Left renal pelvis (tissue), 4 donors: ENCODE measurements around the gene STK38L. TPM values are rescaled to one million over a fixed set of nuclear protein-coding genes. Genes with fewer than 3 reads are reported as not detected.
A peak's percentile ranks its signal among the peaks of the same experiment; 100 is the strongest.
"Not testable (repeated sequence)": the region's sequence is repeated elsewhere in the genome, so short reads cannot be mapped to it uniquely, and the experiment has no call there.

ENCODE experiments used
- DNase-seq, 4 donors: peaks; one replicate each; pipeline ENCODE4 v3.0.0-alpha.2; 2013; ENCODE audit warnings: low read depth in 4 of 4, low spot score in 3 of 4
- polyA plus RNA-seq, 4 donors: library from polyadenylated mRNA; unstranded; fragments of 120-200 nt; gene quantifications; one replicate each; pipeline ENCODE4 v1.2.1, GENCODE V29; 2013; ENCODE audit not compliant: insufficient read length in 4 of 4

The STK38L gene
- polyA plus RNA-seq, 4 donors, result 30.7 to 59.7 (median 40.7) TPM

DNA sequence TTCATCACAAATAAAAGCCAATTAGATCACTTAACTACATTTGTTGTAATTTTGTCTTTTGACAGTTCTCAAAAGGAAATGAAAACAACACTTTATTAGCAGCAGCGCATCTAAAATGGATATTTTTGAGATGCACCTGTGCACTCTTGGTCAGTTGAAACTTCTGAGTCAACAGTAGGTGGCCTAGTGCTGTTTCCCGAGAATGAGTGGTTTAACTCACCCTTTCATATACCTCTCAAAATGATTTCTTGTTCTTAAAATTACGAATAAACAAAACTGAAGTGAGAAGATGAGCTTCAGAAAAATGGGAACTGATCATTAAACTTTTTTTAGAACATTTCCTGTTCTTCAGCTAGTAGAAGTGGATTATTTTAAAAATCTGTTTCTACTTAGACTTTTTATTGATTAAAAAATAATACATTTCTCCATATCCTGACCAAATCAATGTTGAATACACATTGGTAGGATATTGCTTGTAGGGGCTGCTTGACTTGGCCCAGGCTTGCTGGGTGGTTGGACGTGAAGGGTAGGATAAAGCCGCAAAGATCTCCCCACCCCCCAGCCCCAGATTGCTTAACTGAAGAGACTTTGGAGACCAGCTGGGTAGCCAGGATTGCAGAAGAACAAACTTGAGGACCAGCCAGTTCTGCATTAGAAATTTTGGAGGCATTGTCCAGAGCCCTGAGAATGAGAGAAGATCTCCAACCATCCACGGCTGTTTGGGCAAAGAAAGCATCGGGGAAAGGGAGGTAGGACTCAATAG lies 22.3 kb upstream of the STK38L start:
- DNase-seq, result no peak

DNA sequence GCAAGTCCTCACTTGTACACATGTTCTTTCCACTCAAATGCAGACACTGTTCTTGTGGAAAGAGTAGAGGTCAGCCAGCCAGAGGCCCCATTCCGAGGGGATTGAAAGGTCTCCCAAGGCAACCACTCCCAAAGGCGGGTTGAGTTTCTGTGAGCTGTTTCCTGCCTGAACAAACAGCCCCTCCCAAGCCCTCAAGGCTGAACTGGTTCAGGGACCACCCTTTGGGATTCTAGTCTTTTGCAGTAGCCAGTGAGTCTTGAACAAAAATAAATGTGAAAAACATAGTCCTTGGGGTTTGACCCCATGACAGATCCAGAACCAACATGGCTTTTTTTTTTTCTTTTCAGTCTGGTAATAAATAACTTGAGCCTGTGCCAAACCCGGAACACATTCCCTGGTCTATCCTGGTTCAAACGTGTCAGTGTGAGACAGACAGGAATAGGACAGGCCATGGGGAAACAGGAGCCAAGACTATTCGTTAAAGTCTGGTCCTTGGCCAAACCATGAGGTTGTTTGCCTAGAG lies 17.6 kb upstream of the STK38L start:
- no peak for DNase-seq

DNA sequence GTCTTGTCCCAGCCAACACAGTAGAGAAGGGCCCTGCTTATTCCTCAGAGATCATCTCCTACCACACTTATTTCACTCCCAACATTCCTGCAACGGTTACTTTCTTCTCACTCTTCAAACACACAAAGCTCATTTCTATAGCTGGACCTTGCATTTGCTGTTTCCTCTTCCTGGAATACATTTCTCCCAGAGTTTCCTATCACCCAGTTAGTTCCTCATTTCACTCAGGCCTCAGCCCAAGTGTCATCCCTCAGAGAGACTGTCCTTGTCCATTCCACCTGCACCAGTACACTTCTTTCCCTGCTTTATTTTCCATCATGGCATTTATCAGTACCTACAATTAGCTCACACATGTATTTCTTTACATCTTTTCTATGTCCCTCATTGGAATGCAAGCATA lies 14.7 kb upstream of the STK38L start:
- no peak for DNase-seq

DNA sequence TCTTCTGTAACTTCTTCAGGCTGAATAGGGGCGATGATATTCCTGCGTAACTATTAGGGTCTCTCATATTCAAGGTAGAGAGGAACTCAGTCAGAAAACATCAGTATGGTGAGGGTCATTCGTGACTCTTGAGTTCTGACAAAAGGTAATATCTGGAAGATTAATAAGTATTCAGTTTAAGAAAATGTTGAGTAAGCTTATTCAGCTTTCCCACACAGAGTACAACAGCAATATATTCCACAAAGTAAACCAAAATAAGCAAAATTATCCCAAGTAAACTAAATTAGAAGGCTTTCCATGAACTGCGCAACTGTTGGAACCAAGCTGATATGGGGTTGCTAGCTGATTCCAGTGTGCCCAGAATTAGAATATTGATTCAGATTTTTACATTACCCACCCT lies 12.7 kb upstream of the STK38L start:
- not testable (repeated sequence) for DNase-seq

DNA sequence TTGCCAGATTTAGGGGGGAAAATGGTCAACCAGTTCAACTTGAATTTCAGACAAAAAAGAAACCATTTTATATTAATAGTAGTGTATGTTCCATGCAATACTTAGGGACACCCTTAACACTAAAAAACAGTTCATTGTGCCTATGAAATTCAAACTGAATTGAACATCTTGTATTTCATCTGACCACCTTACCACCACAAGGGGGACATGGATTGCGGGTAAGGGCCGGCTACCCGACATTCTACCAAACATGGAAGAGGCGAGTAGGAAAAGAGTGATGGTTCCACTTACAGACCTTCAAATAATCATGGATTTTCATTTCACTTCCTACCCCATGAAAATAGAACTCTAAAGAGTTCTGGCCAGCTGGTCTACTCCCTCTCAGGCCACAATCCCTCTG lies 10.3 kb upstream of the STK38L start:
- DNase-seq, result no peak

DNA sequence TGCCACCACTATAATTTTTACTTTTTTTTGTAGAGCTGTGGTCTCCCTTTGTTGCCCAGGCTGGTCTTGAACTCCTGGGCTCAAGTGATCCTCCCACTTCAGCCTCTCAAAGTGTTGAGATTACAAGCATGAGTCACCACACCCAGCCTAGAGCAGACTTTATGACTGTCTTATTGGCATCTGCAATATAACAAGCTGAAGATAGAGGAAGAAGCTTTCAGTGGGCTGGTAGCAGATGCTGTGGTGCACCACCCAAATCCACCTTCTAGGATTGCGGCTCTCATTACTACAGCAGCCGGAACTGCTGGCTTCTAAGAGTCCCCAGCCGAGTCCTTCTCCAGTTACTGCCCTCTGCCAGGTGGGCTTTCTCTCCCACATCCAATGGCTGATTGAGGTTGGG lies 7.6 kb upstream of the STK38L start:
- DNase-seq, result no peak

DNA sequence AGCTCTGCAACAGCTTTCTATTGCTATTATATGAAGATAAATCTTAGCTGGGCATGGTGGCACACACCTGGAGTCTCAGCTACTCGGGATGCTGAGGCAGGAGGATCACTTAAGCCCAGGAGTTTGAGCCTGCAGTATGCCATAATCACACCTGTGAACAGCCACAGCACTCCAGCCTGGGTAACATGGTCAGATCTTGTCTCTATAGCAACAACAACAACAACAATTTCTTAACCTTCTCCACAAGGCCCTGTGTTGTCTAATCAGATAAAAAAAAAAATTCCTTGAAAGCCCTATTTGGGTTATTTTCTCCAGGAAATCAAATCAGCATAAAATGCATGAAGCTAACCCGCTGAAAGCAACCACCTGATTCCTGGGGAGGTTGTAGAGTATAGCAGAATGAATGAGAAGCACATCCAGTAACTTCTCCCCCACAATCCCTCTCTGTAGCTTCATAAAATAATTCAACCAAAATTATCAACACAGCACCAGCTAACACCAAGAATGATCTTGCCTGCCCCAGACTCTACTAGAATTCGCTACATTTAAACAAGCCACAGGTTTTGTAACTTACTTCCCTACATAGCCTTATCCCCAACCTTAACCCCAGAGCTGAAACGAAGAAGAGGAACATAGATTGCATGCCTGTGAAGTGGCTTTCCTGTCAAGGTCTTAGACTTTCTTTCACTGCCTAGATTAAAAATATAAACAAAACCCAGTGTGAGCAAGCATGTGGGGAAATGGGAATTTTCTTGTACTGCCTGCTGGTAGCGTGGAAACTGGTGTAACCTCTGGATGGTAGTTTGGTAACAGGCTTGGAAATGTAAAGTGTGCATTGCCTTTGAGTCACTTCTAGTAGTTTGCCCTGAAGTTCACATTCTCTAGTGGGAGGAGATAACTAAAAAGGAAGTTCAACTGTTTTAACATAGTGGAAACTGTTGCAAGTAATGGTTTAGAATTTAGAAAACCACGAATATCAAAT lies 6.0 kb upstream of the STK38L start:
- DNase-seq, result no peak

DNA sequence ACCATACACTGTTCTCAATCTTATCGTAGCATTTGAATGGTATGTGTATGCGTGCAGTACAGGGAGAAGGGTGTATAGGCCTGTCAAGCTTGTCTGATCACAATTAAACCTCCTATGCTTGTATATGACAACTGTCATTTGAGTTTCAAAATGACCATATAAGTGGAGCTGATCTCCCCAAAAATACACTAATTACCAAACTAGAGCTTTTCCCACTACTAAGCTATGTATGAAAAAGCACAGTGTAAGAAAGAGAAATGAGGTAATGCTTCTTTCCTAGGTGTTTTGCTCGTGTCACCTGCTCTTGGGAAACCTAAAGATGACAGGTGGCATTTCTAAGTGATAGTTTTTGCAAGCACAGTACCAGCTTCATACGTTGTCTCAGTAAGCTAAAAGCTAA lies 1.1 kb upstream of the STK38L start:
- DNase-seq, result no peak

DNA sequence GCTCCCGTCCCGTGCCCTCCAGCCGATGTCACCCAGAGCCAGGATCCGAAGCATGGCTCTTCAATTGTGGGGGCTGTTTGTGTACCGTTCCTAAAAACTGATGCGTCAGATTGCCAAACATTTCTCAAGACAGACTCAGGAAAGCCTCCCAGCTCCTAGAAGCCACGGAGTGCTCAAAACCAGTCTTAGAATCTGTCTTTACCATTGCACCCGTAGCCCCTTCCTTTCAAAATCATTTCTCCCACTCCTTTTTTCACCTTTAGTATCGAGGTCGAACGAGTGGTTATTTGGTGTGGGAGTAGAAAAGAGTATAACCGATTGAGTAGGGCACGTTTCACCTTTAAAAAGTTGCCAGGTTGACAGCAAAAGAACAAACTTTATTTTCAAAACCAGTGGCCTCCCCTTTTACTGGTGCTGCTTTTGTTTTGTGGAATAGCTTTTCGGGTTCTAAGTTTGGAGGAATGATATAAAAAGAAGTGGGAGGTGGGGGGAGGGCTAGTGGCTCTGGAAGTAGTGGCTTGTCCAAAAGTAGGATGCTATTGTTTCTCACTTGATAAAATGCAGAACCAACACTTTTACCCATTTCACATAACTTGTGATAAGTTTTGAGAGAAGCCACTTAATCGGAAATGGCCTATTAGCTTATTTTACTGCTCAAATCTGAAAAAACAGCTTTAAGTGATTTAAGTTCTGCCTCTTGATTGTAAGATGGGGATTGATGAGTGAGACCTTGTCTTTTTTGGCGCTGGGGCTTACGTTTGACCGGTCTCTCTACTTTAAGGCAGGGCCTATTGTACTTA lies 803 bp downstream of the STK38L start:
- peak in 3 of 4 donors; percentile 7 to 35 (median 18) for DNase-seq

DNA sequence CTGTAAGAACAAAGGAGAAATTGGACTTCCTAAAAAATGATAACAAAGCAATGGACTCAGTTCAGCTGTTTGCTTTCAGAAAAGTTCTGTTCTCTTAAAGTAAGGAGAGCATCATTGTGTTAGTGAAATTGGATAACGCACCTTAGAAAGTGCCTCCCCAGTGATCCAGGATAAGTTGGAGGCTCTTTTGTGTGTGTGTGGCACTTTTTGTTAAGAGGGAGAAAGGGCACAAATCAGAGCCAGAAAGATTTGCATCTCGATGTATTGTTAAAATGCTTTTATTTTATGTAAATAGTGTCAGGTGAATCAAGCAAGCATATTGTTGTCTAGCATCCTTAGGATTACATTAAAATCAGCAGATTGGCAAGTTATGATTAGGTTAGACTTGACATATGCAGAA lies 2.1 kb downstream of the STK38L start:
- DNase-seq, result no peak

DNA sequence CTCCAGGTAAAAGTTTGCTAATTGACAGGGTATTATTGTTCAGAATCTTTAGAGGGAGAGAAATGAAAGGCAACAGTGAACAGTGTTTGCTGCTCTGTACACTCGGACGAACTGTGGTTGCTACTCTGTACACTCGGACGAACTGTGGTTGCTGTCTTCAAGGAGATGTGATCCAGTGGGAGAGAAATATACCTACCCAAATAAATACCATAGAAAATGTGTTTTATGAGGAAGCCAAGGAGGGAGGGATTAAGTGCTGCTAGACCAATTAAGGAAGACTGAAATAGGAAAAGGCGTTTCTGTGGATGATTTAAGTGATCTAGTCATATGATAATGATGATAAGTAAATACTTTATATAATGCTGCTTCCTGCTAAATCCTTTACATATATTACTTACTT lies 2.7 kb downstream of the STK38L start:
- no peak for DNase-seq

DNA sequence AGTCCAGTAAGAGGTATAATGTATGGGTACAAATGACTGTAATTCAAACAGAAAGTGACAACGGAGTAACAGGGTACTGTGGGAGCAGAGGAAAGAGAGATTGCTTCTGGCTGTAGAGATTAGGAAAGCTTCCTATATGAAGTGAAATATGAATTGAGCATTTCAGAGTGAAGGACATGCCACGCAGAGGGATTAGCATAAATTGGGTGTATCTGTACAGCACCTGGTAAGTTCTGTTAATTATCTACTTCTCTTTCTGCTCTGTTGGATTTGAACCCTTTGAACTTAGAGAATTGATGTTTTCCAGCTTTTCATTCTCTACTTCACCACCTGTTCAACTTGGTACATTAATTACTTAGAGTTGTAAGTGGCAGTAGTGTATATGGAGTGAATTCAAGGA lies 8.8 kb downstream of the STK38L start:
- DNase-seq, result no peak

DNA sequence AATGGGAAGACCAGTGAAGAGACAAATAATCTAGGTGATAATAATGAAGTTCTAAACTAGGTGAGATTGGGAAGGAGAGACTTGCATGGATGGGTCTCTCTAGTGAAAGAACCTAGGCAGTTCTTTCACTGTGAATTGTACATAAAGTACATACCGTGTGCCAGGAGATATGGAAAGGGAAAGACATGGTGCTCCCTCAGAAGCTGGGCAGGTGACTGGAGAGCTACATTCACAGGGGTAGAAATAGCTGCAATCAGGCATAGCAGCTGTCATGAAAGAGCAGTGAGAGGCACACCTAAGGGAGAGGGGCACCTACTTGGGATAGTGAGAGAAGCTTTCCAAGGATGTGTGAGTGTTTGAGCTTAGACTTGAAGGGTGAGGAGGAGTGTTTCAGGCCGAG lies 9.3 kb downstream of the STK38L start:
- DNase-seq, result no peak

DNA sequence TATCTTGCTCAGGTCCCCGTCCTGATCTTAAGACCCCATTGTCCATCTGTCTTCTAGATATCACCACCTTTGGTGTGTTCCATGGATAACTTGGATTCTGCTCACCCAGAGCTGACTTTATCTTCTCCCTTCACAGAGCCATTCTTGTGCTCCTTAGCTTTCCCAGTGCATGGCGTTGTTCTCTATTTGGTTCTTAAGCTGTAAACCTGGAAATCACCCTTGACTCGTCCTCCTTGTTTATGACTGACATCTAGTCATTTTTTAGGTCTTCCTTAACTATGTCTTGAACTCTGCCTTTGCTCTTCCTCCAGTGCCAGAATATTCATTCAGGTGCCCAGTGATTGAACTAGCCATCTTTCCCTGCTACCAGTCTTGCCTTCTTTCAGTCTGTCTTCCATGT lies 11.7 kb downstream of the STK38L start:
- DNase-seq, result no peak

DNA sequence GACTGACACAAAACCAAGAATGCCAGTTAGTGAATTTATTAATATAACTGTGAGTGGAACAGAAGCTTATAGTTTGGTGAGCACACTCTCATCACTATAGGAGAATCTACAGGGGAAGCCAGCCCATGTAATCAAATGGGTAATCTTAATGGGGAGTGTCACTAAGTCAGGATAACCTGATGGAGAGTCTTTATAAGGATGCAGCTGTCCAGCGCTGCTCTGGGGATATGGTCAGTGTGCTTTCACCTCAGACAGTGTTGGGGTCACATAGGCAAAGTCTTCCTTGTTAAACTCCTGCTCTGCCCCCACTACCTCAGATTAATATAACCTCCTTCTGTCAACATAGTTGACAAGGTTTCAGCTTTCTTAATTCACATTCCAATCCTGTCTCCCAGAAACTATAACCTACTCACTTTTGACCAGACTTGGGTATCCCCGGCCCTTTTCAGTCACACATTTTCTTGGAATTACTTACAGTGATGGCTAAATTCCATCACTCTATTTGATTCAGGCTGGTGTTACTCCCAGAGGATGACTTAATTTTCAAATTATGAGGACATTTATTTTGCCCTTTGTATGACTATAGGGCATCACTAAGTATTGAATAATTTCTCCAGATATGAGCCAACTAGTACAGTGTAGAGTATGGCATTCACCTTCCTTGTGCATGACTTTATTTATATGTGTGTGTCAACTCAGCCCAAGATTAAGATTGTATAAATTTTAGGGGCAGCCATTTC lies 13.2 kb downstream of the STK38L start:
- no peak for DNase-seq

DNA sequence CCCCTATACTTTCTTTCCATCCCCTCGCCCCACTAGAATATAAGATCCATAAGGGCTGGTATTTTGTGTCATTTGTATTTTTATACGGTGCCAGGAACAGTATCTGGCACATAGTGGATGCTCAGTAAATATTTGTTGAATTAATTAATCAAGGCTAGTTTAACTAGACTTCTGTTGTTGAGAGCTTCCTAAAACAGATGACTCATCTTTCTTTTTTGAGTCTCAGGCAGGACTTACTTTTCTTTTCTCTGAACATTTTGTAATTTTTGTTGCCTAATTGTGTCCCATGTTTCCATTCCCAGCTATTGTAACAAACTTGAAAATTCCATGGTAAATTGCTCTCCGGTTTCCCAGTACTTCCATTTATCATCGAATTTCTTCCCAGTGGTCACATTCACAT lies 16.7 kb downstream of the STK38L start:
- DNase-seq, result no peak

DNA sequence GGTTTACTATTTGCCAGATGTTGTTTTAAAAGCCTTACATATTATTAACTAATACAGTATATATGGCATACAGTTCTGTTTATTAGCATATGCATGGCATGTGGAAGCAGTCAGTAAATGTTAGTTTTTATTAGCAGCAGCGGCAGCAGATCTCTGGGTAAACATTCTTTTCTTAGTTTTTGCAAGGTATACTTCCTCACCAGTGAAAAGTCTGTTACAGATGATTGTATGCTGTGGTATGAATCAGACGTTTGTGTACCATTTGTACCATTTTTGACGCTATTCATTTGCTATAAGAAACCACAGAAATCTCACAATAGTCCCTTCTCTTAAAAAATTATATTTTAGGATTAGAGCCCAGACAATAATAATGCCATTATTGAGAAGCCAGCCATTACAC lies 17.8 kb downstream of the STK38L start:
- no peak for DNase-seq

DNA sequence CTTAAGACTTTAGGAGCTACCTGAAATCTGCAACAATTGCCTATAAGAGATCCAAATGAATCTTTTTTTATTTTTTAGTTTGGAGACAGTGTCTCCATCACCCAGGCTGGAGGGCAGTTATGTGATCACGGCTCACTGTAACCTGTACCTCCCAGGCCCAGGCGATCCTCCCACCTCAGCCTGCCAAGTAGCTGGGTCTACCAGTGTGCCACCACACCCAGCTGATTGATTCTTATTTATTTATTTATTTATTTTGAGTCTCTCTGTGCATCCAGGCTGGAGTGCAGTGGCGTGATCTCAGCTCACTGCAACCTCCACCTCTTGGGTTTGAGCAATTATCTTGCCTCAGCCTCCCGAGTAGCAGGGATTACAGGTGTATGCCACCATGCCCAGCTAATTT lies 26.1 kb downstream of the STK38L start:
- DNase-seq, result no peak

DNA sequence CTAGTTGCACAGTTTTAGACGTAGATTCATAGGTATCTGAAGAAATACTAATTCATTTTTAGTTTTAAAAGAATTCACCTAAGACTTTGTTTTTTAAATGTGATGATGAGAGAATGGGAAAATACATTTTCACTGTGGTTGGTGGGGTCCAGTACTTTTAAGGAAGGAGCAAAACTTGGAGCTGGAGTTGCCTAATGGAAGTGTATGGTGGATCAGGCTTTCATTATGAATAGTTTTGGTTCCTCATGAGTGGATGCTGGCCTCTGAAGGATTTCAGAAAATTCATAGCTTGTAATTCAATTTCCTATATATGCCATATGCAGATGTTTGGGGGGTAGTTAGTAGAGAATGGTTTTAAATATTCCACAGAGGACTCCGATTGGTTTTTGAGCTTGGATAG lies 27.1 kb downstream of the STK38L start:
- DNase-seq, result no peak

DNA sequence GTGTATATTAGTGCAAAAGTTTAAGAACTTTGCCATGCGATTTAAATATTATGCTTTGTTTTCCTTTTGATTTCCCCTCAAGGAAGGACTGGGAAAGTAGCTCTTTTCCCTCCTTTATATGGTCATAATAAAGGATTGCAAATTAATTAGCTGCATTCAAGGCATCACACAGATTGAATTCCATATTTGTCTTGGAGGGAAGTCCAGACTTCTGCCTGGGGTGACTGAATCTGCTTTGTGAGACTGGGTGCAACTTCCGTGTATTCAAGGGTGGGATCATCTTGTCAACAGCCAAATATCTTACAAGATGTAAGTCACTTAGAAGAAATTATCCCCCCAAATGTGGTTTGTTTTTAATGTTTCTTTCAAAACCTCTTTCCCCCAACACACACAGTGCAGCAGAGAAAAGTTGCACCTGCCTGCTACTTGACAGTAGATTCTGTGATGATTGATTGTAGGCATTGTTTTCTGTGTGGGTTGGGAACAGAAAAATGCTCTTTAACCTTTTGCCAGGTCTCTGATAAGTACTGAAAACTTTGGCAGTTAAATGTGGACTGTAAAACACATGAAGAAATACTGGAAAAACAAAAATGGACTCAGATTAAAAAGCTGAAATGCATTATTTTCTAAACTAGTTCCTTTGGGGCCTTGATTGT lies 28.4 kb downstream of the STK38L start:
- DNase-seq, result no peak
